Astrocyte (in vitro differentiated cells and primary cell): Measurements from ENCODE around the gene SEC16B.

Experiments
- CTCF ChIP-seq: IDR thresholded peaks from 2 replicates; pipeline ENCODE4 v1.5.1; 2011; ENCODE audit warnings: low read depth, mild to moderate bottlenecking, inconsistent platforms, low read length, moderate library complexity; ENCODE audit not compliant: insufficient read depth
- EZH2 ChIP-seq: IDR thresholded peaks from 2 replicates; pipeline ENCODE4 v1.6.1; 2012; ENCODE audit warnings: mild to moderate bottlenecking, low read length, inconsistent platforms; ENCODE audit not compliant: insufficient read depth

GRCh38 chr1:177921590-177921989 lies 48.3 kb downstream of the SEC16B start:
- no peak for TF ChIP-seq EZH2
- no peak for TF ChIP-seq CTCF
